ENCODE measurements around the gene NHLRC1.
"Not testable (repeated sequence)": the region's sequence is repeated elsewhere in the genome, so short reads cannot be mapped to it uniquely, and the experiment has no call there.

The NHLRC1 gene

DNA sequence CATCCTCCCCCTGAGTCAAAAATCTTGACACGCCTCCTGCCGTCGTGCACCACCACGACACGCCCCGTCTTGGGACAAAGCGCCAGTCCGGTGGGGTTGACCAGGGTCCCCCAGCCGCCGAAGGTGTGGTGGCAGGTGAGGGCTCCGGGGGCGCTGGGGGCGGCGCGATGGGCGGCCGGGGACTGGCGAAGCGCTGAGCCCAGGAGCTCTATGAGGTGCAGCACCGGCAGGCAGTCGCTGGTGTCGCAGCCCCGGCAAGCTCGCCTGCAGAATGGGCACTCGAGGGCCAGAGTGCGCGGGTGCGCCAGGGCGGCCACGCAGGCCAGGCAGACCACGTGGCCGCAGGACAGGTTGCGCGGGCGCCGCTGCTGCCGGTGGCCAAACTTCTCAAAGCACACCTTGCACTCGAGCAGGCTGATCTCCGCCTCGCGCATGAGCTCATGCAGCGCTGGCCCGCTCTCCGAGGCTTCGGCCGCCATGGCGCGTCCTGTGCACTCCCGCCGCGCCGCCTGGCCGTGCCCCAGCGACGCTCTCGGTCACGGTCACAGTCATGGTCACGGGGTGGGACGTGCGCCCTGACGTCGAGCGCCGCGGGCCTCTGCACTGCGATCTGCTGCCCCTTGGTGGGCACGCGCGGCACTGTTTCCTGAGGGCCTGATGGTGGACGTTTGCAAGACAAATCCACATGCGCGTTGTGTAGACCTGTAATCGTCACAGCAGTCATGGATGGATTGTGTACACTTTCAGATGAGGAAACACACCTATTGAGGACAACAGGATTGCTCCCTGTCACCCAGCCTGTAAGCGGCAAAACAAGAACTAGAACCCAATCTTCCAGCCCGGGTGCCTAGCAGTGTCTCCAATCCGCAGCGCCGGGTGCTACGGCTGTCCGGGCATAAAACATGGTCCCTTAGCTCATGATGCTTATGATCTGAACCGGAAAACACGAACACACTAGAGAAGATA, at the start of gene NHLRC1:
NHLRC1 (minus strand) TSS at position 550 of the 966 bp plus-strand sequence; CDS start at position 479, 71 bp downstream.
- DNase-seq (ENCODE audit: low read depth) = peak; percentile 66

DNA sequence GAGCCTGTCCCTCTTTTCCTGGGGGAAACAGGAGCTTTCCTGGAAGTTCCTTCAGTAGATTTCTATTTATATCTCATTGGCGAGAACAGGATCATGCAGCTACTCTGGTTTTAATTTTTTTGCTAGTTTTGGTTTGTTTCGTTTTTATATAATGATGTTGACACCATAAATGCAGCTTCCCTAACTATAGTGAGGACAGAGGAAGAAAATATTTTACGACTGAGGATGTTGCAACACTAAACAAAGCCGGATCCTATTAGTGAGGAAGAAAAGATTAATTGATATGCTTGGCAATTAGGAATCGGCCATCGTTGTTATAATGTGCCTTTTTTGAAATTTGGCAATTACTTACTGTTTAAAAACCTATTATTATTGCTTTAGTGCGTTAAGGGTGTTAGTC, 49.4 kb upstream of the NHLRC1 start:
- no peak for DNase-seq (ENCODE audit: low read depth)

- DNase-seq (ENCODE audit: low read depth) = no peak
Measured at GRCh38 chr6:18168264-18168663, 45.8 kb upstream of the NHLRC1 start.

- DNase-seq (ENCODE audit: low read depth) = no peak
Measured at GRCh38 chr6:18166312-18167036, 44.0 kb upstream of the NHLRC1 start.

DNA sequence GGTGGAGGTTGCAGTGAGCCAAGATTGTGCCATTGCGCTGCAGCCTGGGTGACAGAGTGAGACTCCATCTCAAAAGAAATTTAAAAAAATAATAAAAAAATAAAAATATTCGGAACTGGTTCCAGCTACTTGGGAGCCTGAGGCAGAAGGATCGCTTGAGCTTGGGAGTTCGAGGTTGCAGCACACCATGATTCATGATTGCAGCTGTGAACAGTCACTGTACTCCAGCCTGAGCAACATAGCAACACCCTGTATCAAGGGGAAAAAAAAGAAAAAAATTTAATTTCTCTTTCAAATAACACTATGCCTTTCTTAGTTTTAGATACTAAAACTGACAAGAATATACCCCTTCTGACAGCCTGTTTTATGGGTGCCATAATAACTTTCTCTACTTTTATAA, 43.3 kb upstream of the NHLRC1 start:
- no peak for DNase-seq (ENCODE audit: low read depth)

GRCh38 chr6:18162401-18162800, 39.9 kb upstream of the NHLRC1 start:
- no peak for DNase-seq (ENCODE audit: low read depth)

GRCh38 chr6:18161431-18161830, 39.0 kb upstream of the NHLRC1 start:
- no peak for DNase-seq (ENCODE audit: low read depth)

DNA sequence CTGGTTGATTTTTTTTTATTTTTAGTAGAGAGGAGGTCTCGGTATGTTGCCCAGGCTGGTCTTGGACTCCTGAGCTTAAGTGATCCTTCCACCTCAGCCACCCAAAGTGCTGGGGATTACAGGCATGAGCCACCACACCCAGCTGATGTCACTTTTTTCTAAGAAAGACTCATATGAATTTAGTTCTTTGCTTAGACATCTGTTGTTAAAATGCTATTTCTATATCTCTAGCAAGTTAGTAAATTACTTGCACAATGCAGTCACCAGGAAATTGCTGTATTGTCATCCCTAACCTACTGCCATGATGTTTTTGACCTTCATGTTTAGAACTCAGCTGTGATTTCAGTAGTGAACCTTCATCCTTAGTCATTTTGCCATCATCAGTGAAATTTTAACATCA, 38.4 kb upstream of the NHLRC1 start:
- DNase-seq (ENCODE audit: low read depth) = no peak

GRCh38 chr6:18155864-18156421, 33.5 kb upstream of the NHLRC1 start:
- DNase-seq (ENCODE audit: low read depth) = peak; percentile 4

DNA sequence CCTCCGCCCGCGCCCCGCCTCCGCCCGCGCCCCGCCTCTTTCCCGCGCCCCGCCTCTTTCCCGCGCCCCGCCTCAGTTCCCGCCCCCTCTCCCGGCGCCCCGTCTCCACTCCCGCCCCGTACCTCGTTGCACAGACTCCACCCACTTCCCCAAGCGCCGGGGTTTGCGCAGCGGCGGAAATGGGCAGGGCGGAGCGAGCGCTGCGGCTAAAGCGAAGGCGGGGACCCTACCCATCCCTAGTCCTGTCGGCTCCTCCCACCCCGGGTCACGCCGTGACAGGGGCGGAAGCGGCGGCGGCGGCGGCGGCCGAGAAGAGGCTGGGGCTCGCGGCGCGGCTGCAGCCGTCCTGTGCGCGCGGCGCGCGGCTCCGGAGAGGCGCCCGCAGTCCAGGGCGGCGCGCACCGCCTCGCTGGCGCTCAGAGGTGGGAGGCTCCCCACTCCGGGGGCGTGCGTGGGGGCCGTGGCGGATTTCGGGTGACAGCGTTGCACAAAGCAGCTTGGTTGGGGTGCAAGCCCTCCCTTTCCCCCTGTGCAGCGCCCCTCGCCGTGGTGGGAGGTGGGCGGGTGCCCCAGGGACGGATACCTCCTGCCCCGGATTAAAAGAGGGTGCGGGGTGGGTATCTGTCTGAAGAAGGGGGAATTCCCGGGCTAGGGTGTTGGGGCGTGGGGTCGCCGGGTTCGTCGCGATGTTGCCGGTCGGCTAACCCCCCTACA, 32.8 kb upstream of the NHLRC1 start, which contains the start of gene KDM1B:
KDM1B (plus strand) TSS at position 273 of the 714 bp plus-strand sequence. CDS start 4,474 bp downstream, outside the sequence.
- peak; percentile 97 for DNase-seq (ENCODE audit: low read depth)

- no peak for DNase-seq (ENCODE audit: low read depth)
Measured at GRCh38 chr6:18154507-18155149, 32.2 kb upstream of the NHLRC1 start, which contains the start of gene TPMT. TPMT (minus strand) TSS chr6:18155077; CDS start chr6:18149127, 5,950 bp downstream.

DNA sequence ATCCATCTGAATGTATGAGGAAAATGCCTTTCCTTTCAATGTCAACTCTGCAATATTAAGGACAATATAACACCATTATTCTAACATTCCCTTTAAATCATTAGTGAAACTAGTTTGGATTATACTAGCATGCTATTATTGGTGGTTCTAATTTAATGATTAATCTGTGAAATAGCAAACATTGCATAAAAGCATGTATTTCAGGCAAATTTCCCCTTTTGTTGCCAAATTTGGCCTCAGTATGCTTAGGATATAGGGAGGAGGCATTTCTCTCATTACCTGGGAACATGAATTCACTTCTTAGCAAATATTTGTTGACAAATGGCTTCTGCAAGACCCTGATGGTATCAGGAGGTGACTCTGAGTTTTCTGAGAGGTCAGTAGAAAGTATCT, 30.8 kb upstream of the NHLRC1 start:
- DNase-seq (ENCODE audit: low read depth) = no peak

GRCh38 chr6:18151801-18152200, 29.3 kb upstream of the NHLRC1 start:
- DNase-seq (ENCODE audit: low read depth) = no peak

DNA sequence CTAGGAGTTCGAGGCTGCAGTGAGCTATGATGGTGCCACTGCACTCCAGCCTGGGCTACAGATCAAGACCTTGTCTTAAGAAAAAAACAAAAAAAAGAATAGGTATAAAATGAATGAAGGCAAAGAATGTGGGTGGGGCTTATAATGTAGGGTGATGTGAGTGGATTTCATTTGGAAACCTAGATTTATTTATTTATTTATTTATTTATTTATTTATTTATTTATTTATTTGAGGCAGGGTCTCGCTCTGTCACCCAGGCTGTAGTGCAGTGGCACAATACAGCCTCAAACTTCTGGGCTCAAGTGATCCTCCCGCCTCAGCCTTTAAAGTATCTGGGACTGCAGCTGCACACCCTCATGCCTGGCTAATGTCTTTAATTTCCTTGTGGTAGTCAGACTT, 28.9 kb upstream of the NHLRC1 start:
- not testable (repeated sequence) for DNase-seq (ENCODE audit: low read depth)

- DNase-seq (ENCODE audit: low read depth) = no peak
Measured at GRCh38 chr6:18148304-18149025, 26.0 kb upstream of the NHLRC1 start.

DNA sequence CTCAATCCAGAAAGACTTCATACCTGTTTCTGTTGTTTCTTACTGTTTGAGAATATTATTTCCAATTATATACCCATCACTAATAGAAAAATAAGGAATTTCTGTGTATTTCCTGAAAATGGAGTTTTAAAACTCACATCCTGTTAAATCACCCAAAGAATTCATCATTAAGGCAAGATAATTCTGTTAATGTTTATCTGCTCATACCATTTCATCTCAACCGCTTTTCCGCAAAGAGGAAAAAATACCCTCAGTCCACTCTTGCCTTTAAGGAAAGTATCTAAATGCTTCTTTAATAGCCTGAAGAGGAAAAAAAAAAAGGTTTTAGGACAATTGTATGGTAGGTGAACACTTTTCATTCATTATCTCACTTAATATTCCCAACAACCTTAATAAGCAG, 25.1 kb upstream of the NHLRC1 start:
- DNase-seq (ENCODE audit: low read depth) = no peak

- DNase-seq (ENCODE audit: low read depth) = no peak
Measured at GRCh38 chr6:18147160-18147559, 24.7 kb upstream of the NHLRC1 start.

GRCh38 chr6:18142591-18142861, 20.0 kb upstream of the NHLRC1 start:
- DNase-seq (ENCODE audit: low read depth) = no peak

- no peak for DNase-seq (ENCODE audit: low read depth)
Measured at GRCh38 chr6:18141805-18142590, 19.5 kb upstream of the NHLRC1 start.
